ENCODE measurements around the gene TYW1.
"Not testable (repeated sequence)": the region's sequence is repeated elsewhere in the genome, so short reads cannot be mapped to it uniquely, and the experiment has no call there.

- not testable (repeated sequence) for TF ChIP-seq CTCF (IDR thresholded peaks at IDR 0.05; ENCODE audit: insufficient read depth, low read length, poor library complexity, severe bottlenecking); EZH2phosphoT487 (conservative IDR thresholded peaks at IDR 0.05; ENCODE audit: low read length)
Observed at GRCh38 chr7:67154374-67154773, 157.7 kb downstream of the TYW1 start.
